Measurements from ENCODE around the gene TMEM126A. TPM values are rescaled to one million over a fixed set of nuclear protein-coding genes. Genes with fewer than 3 reads are reported as not detected.

Gene TMEM126A
- polyA plus RNA-seq: 89.9 and 115 TPM in 2 replicates
- polyA minus RNA-seq: 26.5 and 31.0 TPM in 2 replicates

DNA sequence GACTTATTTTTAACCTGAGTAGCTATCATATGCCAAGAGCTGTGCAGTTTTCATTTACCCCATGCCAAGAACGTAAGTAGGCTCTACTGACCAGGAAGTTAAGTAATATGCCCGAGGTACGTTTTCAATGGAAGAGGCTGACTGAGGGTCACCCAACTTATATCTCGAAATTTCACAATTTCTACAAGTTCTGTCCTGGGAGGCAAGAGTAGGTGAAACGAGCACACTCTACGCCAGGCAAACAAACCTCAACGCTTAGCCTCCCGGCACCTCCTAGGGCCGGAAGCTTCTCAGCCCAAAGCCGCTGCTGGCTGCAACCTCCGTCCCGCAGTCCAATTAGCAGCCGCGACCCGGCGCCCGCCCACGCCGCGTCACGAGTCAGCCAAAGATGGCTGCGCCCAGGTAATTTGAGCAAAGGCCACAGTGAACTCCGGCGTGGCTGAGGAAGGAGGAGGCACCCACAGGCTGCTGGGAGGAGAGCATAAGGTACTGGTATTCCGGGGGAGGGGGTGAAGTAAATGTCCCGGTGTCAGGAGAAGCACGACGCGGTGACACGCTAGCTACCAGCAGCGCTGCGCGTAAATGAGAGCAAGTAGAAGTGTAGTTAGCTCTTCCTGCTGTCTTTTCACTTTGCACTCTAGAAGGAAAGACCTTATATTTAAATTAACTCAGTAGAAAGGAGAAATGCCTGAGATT, at the start of gene TMEM126A:
Gene TMEM126A (plus strand): TSS at position 364 of the 696 bp plus-strand sequence. CDS start 2,289 bp downstream, outside the sequence.
- H3K9ac ChIP-seq (ENCODE audit: low read length): peak within 1 kb of the TSS; percentile 71
- H3K9me3 ChIP-seq (ENCODE audit: low read length): no peaks in the 10 kb centered on the region
- H3K27ac ChIP-seq (ENCODE audit: low read length): peak within 1 kb of the TSS; percentile 64
- H3K27me3 ChIP-seq (ENCODE audit: insufficient read depth, low read depth, low read length): no peaks in the 10 kb centered on the region
- H3F3A ChIP-seq (ENCODE audit: insufficient read depth, low read length, poor library complexity, severe bottlenecking): no peaks in the 10 kb centered on the region
- peak within 1 kb of the TSS; percentile 77 for H2AFZ ChIP-seq (ENCODE audit: low read depth, low read length)
- no peaks in the 10 kb centered on the region for H3K36me3 ChIP-seq (ENCODE audit: insufficient read depth, low read length)
- H3K79me2 ChIP-seq (replicated peaks; ENCODE audit: insufficient read depth, low read length): peaks cover 9% of the 10 kb centered on the region
- no peaks in the 10 kb centered on the region for H3K9me2 ChIP-seq (ENCODE audit: insufficient read depth, low read length)
- no peaks in the 10 kb centered on the region for H4K20me1 ChIP-seq (ENCODE audit: insufficient read depth)
- TF ChIP-seq, protein P1, sequence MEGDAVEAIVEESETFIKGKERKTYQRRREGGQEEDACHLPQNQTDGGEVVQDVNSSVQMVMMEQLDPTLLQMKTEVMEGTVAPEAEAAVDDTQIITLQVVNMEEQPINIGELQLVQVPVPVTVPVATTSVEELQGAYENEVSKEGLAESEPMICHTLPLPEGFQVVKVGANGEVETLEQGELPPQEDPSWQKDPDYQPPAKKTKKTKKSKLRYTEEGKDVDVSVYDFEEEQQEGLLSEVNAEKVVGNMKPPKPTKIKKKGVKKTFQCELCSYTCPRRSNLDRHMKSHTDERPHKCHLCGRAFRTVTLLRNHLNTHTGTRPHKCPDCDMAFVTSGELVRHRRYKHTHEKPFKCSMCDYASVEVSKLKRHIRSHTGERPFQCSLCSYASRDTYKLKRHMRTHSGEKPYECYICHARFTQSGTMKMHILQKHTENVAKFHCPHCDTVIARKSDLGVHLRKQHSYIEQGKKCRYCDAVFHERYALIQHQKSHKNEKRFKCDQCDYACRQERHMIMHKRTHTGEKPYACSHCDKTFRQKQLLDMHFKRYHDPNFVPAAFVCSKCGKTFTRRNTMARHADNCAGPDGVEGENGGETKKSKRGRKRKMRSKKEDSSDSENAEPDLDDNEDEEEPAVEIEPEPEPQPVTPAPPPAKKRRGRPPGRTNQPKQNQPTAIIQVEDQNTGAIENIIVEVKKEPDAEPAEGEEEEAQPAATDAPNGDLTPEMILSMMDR (IDR thresholded peaks at IDR 0.05; ENCODE audit: poor library complexity, severe bottlenecking): no peak
- peak; percentile 25 for TF ChIP-seq RAD21 (conservative IDR thresholded peaks at IDR 0.05)
- peak; percentile 68 for TF ChIP-seq REST (IDR thresholded peaks at IDR 0.05; ENCODE audit: borderline replicate concordance)
- no peak for TF ChIP-seq EZH2 (IDR thresholded peaks at IDR 0.05; ENCODE audit: borderline replicate concordance, insufficient read depth, low read length, poor library complexity, severe bottlenecking)
- TF ChIP-seq TAF1 (IDR thresholded peaks at IDR 0.05; ENCODE audit: low read depth): peak; percentile 69
- peak; percentile 27 for TF ChIP-seq SMC3 (conservative IDR thresholded peaks at IDR 0.05; ENCODE audit: poor library complexity)
- peak; percentile 36 for TF ChIP-seq EP300 (conservative IDR thresholded peaks at IDR 0.05; ENCODE audit: poor library complexity, severe bottlenecking)
- TF ChIP-seq MXI1 (conservative IDR thresholded peaks at IDR 0.05; ENCODE audit: poor library complexity, severe bottlenecking): peak; percentile 96
- TF ChIP-seq POLR2AphosphoS5 (IDR thresholded peaks at IDR 0.05): peak; percentile 81
- peak within 1 kb of the TSS; percentile 75 for H3K4me3 ChIP-seq (ENCODE audit: low read length)
- peak within 1 kb of the TSS; percentile 95 for H3K4me2 ChIP-seq (ENCODE audit: low read length)

DNA sequence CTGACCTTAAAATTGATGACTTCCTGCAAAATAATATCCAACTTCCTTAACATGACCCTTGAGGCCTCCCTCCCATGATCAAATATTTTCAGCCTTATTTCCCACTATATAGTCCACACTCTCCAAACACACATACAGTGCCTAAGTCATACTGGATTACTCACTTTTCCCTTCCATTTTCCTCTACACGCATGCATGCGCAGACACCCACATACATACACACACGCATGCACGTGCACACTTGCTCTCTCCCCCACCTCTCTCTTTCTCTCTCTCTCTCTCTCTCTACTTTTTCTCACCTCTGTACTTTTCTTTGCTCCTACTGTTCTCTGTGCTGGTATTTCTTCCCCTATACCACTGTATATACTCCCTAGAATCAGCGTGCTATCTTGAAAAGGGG, 48.7 kb upstream of the TMEM126A start:
- no peaks in the 10 kb centered on the region for H3K9me3 ChIP-seq (ENCODE audit: low read length)
- TF ChIP-seq EZH2 (IDR thresholded peaks at IDR 0.05; ENCODE audit: borderline replicate concordance, insufficient read depth, low read length, poor library complexity, severe bottlenecking) (no peak), SMC3 (conservative IDR thresholded peaks at IDR 0.05; ENCODE audit: poor library complexity) (no peak), MXI1 (conservative IDR thresholded peaks at IDR 0.05; ENCODE audit: poor library complexity, severe bottlenecking) (no peak), REST (IDR thresholded peaks at IDR 0.05; ENCODE audit: borderline replicate concordance) (no peak), RAD21 (conservative IDR thresholded peaks at IDR 0.05) (no peak), TAF1 (IDR thresholded peaks at IDR 0.05; ENCODE audit: low read depth) (no peak)
- TF ChIP-seq, protein P1 (IDR thresholded peaks at IDR 0.05; ENCODE audit: poor library complexity, severe bottlenecking): no peak
- no peaks in the 10 kb centered on the region for H3F3A ChIP-seq (ENCODE audit: insufficient read depth, low read length, poor library complexity, severe bottlenecking)
- H4K20me1 ChIP-seq (ENCODE audit: insufficient read depth): no peaks in the 10 kb centered on the region
- no peak overlapping the region for H3K4me2 ChIP-seq (ENCODE audit: low read length)
- no peak overlapping the region for H3K4me3 ChIP-seq (ENCODE audit: low read length)
- no peak overlapping the region for H3K27ac ChIP-seq (ENCODE audit: low read length)
- H2AFZ ChIP-seq (ENCODE audit: low read depth, low read length): no peak overlapping the region
- no peaks in the 10 kb centered on the region for H3K36me3 ChIP-seq (ENCODE audit: insufficient read depth, low read length)
- H3K27me3 ChIP-seq (ENCODE audit: insufficient read depth, low read depth, low read length): no peaks in the 10 kb centered on the region
- no peak overlapping the region for H3K9ac ChIP-seq (ENCODE audit: low read length)
- H3K79me2 ChIP-seq (replicated peaks; ENCODE audit: insufficient read depth, low read length): no peaks in the 10 kb centered on the region
- no peaks in the 10 kb centered on the region for H3K9me2 ChIP-seq (ENCODE audit: insufficient read depth, low read length)

All from neural cell (in vitro differentiated cells).